Transverse colon (tissue), 4 donors: ENCODE results near the gene ST3GAL3.

Source experiments
- CTCF ChIP-seq, 5 experiments: fragments of 200-600 bp in 3 of 5; fragments of 450-650 bp in 2 of 5; sonication (generic) in 3 of 5; IDR thresholded peaks; 1 replicate in 2 of 5; 2 replicates in 3 of 5; pipeline ENCODE4 v1.5.1; 2016 to 2017; ENCODE audit warnings: antibody characterized with exemption in 5 of 5, inconsistent platforms in 3 of 5, mild to moderate bottlenecking in 2 of 5, moderate library complexity in 1 of 5
- POLR2A ChIP-seq: fragments of 450-650 bp; IDR thresholded peaks from one replicate; pipeline ENCODE4 v1.6.1; 2016; ENCODE audit warnings: antibody characterized with exemption, mild to moderate bottlenecking, moderate library complexity
- POLR2AphosphoS5 ChIP-seq, 3 donors: sonication (generic); formaldehyde crosslinking; IDR thresholded peaks; one replicate each; pipeline ENCODE4 v1.6.1; 2016; ENCODE audit warnings: antibody characterized with exemption in 3 of 3

DNA sequence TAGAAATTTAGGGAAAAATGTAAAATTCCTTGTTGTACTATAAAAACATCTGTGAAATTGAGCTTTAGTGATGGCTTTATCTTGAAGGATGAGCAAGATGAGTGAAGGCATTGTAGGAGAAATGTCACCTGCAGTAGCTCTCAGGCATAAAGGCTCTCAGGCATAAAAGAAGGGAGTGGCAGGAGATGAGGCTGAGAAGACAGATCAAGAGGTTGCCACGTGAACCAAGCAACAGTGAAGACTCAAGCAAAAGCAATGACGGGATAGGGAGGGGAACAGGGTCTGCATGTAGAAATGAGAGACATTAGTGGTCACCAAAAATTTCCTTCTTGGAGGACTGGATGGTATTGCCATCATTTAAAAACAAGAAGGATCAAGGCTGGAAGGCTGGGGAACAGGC lies 98.8 kb downstream of the ST3GAL3 start:
- TF ChIP-seq CTCF (IDR thresholded peaks at IDR 0.05) (no peak), POLR2AphosphoS5 (IDR thresholded peaks at IDR 0.05) (no peak), POLR2A (no peak)
